HCT116 (cell line): Measurements from ENCODE around the gene WNT7B.

ENCODE experiments used
- EZH2 ChIP-seq: fragments of 200-600 bp; sonication (generic); IDR thresholded peaks from 2 replicates; pipeline ENCODE4 v1.6.1; 2017; ENCODE audit warnings: antibody characterized with exemption, mixed run types
- EZH2phosphoT487 ChIP-seq: fragments of 200-600 bp; IDR thresholded peaks from 2 replicates; pipeline ENCODE4 v1.6.1; 2018; ENCODE audit warnings: antibody characterized with exemption, borderline replicate concordance
- POLR2A ChIP-seq: IDR thresholded peaks from 2 replicates; pipeline ENCODE4 v1.7.0; 2011; ENCODE audit warnings: borderline replicate concordance; ENCODE audit not compliant: insufficient read depth, insufficient read length; ENCODE audit errors: extremely low read depth
- POLR2AphosphoS5 ChIP-seq: IDR thresholded peaks from 2 replicates; pipeline ENCODE4 v1.6.1; 2011; ENCODE audit warnings: mild to moderate bottlenecking, low read depth, low read length, moderate library complexity
- RAD21 ChIP-seq: IDR thresholded peaks from 2 replicates; pipeline ENCODE4 v1.6.1; 2012; ENCODE audit warnings: low read depth, mild to moderate bottlenecking
- SIN3A ChIP-seq: IDR thresholded peaks from 2 replicates; pipeline ENCODE4 v1.6.1; 2012; ENCODE audit warnings: low read depth
- TCF7L2 ChIP-seq: IDR thresholded peaks from 2 replicates; pipeline ENCODE4 v1.7.0; 2011; ENCODE audit warnings: borderline replicate concordance, inconsistent platforms; ENCODE audit not compliant: insufficient read depth, insufficient read length; ENCODE audit errors: extremely low read depth
- TF ChIP-seq, protein P1 (sequence below), 3 experiments: fragments of 200-600 bp in 1 of 3; sonication (generic) in 1 of 3; IDR thresholded peaks in 2 of 3; conservative IDR thresholded peaks in 1 of 3; 2 replicates each; pipeline ENCODE4 v1.5.1; 2012 to 2017; ENCODE audit warnings: low read depth in 2 of 3, low read length in 2 of 3, antibody characterized with exemption in 1 of 3, borderline replicate concordance in 1 of 3, control low read depth in 1 of 3, mild to moderate bottlenecking in 1 of 3, mixed read lengths in 1 of 3, mixed run types in 1 of 3, moderate library complexity in 1 of 3; ENCODE audit not compliant: insufficient read depth in 1 of 3

DNA sequence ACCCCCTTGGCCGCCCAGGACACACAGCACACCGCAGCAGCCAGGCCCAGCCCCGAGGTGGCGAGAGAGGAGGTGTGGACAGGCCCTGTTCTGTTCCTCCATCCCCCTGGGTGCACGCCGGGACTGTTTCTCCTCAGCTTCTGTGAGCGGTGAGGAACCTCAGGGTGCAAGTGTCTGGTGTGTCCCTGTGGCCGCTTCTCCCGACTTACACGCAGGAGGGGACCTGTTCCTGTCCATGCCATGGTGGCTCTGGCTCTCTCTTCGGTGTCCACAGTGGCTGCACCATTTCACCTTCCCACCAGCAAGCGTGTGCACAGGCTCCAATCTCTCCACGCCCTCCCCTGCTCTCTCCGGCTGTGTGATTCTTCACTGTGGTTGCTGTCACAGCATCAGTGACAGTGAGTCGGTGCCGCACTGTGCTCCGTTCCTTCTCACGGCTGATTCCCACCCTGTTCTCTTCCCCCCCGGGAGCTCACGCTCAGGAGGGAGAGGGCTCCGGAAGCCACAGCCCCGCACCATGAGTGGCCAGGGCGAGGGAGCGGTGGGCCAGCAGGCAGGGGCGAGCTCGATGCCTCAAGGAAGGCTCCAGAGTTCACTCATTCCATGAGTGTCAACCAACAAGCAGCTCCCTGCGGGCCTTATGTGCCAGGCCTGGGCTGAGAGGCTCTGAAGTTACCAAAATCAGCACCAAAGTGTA lies 18.6 kb upstream of the WNT7B start:
- TF ChIP-seq EZH2phosphoT487 (no peak), TCF7L2 (no peak), EZH2 (no peak), RAD21 (no peak), SIN3A (no peak), POLR2A (no peak), POLR2AphosphoS5 (no peak)
- TF ChIP-seq, protein P1, sequence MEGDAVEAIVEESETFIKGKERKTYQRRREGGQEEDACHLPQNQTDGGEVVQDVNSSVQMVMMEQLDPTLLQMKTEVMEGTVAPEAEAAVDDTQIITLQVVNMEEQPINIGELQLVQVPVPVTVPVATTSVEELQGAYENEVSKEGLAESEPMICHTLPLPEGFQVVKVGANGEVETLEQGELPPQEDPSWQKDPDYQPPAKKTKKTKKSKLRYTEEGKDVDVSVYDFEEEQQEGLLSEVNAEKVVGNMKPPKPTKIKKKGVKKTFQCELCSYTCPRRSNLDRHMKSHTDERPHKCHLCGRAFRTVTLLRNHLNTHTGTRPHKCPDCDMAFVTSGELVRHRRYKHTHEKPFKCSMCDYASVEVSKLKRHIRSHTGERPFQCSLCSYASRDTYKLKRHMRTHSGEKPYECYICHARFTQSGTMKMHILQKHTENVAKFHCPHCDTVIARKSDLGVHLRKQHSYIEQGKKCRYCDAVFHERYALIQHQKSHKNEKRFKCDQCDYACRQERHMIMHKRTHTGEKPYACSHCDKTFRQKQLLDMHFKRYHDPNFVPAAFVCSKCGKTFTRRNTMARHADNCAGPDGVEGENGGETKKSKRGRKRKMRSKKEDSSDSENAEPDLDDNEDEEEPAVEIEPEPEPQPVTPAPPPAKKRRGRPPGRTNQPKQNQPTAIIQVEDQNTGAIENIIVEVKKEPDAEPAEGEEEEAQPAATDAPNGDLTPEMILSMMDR (IDR thresholded peaks at IDR 0.05 in 2 of 3, conservative IDR thresholded peaks at IDR 0.05 in 1 of 3; ENCODE audit: borderline replicate concordance in 1 of 3, insufficient read depth in 1 of 3, low read depth in 2 of 3, low read length in 2 of 3), result no peak
